ENCODE results near the gene TLCD2.

TLCD2 gene

GRCh38 chr17:1730326-1731193 lies 20.4 kb upstream of the TLCD2 start:
- in situ Hi-C loops (cut with MboI; ENCODE audit: low pct_unique_long_range_greater_than_20kb, low sequenced_read_pairs, unreplicated experiment) = no loop called here
- DNase-seq (ENCODE audit: low spot score) = no peak
- TF ChIP-seq CTCF (IDR thresholded peaks at IDR 0.05; ENCODE audit: extremely low read depth, insufficient read depth, missing control alignments) = no peak

- in situ Hi-C loops (cut with MboI; ENCODE audit: low pct_unique_long_range_greater_than_20kb, low sequenced_read_pairs, unreplicated experiment) = no loop called here
Observed at GRCh38 chr17:1729966-1730325, 19.8 kb upstream of the TLCD2 start.

GRCh38 chr17:1727876-1728630 lies 17.9 kb upstream of the TLCD2 start:
- no peak for TF ChIP-seq CTCF (IDR thresholded peaks at IDR 0.05; ENCODE audit: extremely low read depth, insufficient read depth, missing control alignments)
- in situ Hi-C loops (cut with MboI; ENCODE audit: low pct_unique_long_range_greater_than_20kb, low sequenced_read_pairs, unreplicated experiment) = no loop called here

More at GRCh38 chr17:1729966-1730325, 19.8 kb upstream of the TLCD2 start:
- TF ChIP-seq CTCF (IDR thresholded peaks at IDR 0.05; ENCODE audit: extremely low read depth, insufficient read depth, missing control alignments) = no peak
- no peak for DNase-seq (ENCODE audit: low spot score)

GRCh38 chr17:1727258-1727789 lies 17.1 kb upstream of the TLCD2 start:
- DNase-seq (ENCODE audit: low spot score) = no peak
- in situ Hi-C loops (cut with MboI; ENCODE audit: low pct_unique_long_range_greater_than_20kb, low sequenced_read_pairs, unreplicated experiment) = no loop called here
- no peak for TF ChIP-seq CTCF (IDR thresholded peaks at IDR 0.05; ENCODE audit: extremely low read depth, insufficient read depth, missing control alignments)

More at GRCh38 chr17:1727876-1728630, 17.9 kb upstream of the TLCD2 start:
- DNase-seq (ENCODE audit: low spot score) = no peak

GRCh38 chr17:1726626-1727257 lies 16.6 kb upstream of the TLCD2 start:
- no peak for TF ChIP-seq CTCF (IDR thresholded peaks at IDR 0.05; ENCODE audit: extremely low read depth, insufficient read depth, missing control alignments)
- in situ Hi-C loops (cut with MboI; ENCODE audit: low pct_unique_long_range_greater_than_20kb, low sequenced_read_pairs, unreplicated experiment) = no loop called here

More at GRCh38 chr17:1726626-1727257, 16.6 kb upstream of the TLCD2 start:
- DNase-seq (ENCODE audit: low spot score) = no peak

All from GM13977 (cell line).